K562 treated with DMSO at 1 percent for 4 hours (cell line): ENCODE results near the gene ARHGEF5. TPM values are rescaled to one million over a fixed set of nuclear protein-coding genes. Genes with fewer than 3 reads are reported as not detected.

Source experiments
- total RNA-seq: library from RNA; unstranded; fragments of 300-600 nt; gene quantifications from 2 replicates; pipeline ENCODE4 v1.2.3, GENCODE V29; 2022; ENCODE audit not compliant: insufficient read depth

The ARHGEF5 gene
- not detected in 2 replicates for total RNA-seq

GRCh38 chr7:144355176-144355822 is at the start of gene ARHGEF5:
Gene ARHGEF5 (plus strand): TSS chr7:144355402. CDS start chr7:144362670, 7,268 bp downstream.

GRCh38 chr7:144311872-144312469 is 43.2 kb upstream of the ARHGEF5 start, which contains the start of gene OR2A1:
Gene OR2A1 (plus strand): TSS chr7:144312419. CDS start chr7:144318125, 5,706 bp downstream.

GRCh38 chr7:144403649-144404061 is 48.5 kb downstream of the ARHGEF5 start, which contains the start of gene NOBOX:
Gene NOBOX (minus strand): TSS chr7:144403693.

Other genes with a start within 250 kb of the ARHGEF5 start
- gene OR2A2, start 245.8 kb upstream of the ARHGEF5 start, total RNA-seq = not detected in 2 replicates
- not detected in 2 replicates for gene OR2A14, start 232.2 kb upstream of the ARHGEF5 start, total RNA-seq
- not detected in 2 replicates for gene CTAGE4, start 171.9 kb upstream of the ARHGEF5 start, total RNA-seq
- not detected in 2 replicates for gene ARHGEF35, start 159.6 kb upstream of the ARHGEF5 start, total RNA-seq
- not detected in 2 replicates for gene OR2A42, start 115.8 kb upstream of the ARHGEF5 start, total RNA-seq
- not detected in 2 replicates for gene OR2A7, start 90.6 kb upstream of the ARHGEF5 start, total RNA-seq
- gene CTAGE8, start 86.1 kb upstream of the ARHGEF5 start, total RNA-seq = not detected in 2 replicates
- gene OR2A1, start 43.0 kb upstream of the ARHGEF5 start, total RNA-seq = not detected in 2 replicates
- gene NOBOX, start 48.3 kb downstream of the ARHGEF5 start, total RNA-seq = not detected in 2 replicates